WTC11 (cell line): Measurements from ENCODE around the gene LRRC23.

Experiments
- AFF4 ChIP-seq: sonication (generic); formaldehyde crosslinking; IDR thresholded peaks from 2 replicates; pipeline ENCODE4 v1.8.1; 2023; ENCODE audit warnings: mild to moderate bottlenecking, missing genetic modification reagents, borderline replicate concordance
- CTCF ChIP-seq: fragments of 200-600 bp; IDR thresholded peaks from 2 replicates; pipeline ENCODE4 v1.8.0; 2022; ENCODE audit warnings: antibody characterized with exemption
- MAX ChIP-seq: sonication (generic); formaldehyde crosslinking; IDR thresholded peaks from 2 replicates; pipeline ENCODE4 v1.8.0; 2022; ENCODE audit warnings: mild to moderate bottlenecking, missing genetic modification reagents
- PRDM15 ChIP-seq: sonication (generic); formaldehyde crosslinking; IDR thresholded peaks from 2 replicates; pipeline ENCODE4 v1.8.0; 2022; ENCODE audit warnings: missing genetic modification reagents
- RORB ChIP-seq: fragments of 250-450 bp; sonication (Bioruptor Pico); IDR thresholded peaks from 2 replicates; pipeline ENCODE4 v1.9.0; 2021; ENCODE audit warnings: mild to moderate bottlenecking
- ZNF263 ChIP-seq: sonication (generic); formaldehyde crosslinking; IDR thresholded peaks from 2 replicates; pipeline ENCODE4 v1.8.1; 2022; ENCODE audit warnings: low read depth, mild to moderate bottlenecking, moderate library complexity, missing genetic modification reagents
- ZNF317 ChIP-seq: sonication (generic); formaldehyde crosslinking; IDR thresholded peaks from 2 replicates; pipeline ENCODE4 v1.8.1; 2023; ENCODE audit warnings: low read depth, mild to moderate bottlenecking, moderate library complexity, missing genetic modification reagents, borderline replicate concordance

- no peak for TF ChIP-seq CTCF
- no peak for TF ChIP-seq ZNF263 (CRISPR knock-in tag)
- no peak for TF ChIP-seq RORB
- TF ChIP-seq MAX (CRISPR knock-in tag), result no peak
- TF ChIP-seq PRDM15 (CRISPR knock-in tag), result no peak
- TF ChIP-seq ZNF317 (CRISPR knock-in tag), result no peak
- TF ChIP-seq AFF4, result no peak
These were observed 2.2 kb upstream of the LRRC23 start for GRCh38 chr12:6902448-6902847.
